ENCODE data around the gene P2RY13. TPM values are rescaled to one million over a fixed set of nuclear protein-coding genes. Genes with fewer than 3 reads are reported as not detected.

The P2RY13 gene
- total RNA-seq, 2 experiments from 2014 or later, result not detected

GRCh38 chr3:151316267-151316991, 12.9 kb downstream of the P2RY13 start, which contains the start of gene GPR87:
TSS of gene GPR87 (minus strand) at chr3:151316820. CDS start at chr3:151300100, 16,720 bp downstream.
- no peak for DNase-seq (ENCODE audit: low spot score)
- Histone ChIP-seq H3K9me3 (ENCODE audit: low read length) (no peaks in the 10 kb centered on the region), H3K27ac (ENCODE audit: low read depth, low read length, poor library complexity, severe bottlenecking) (no peak within 1 kb of the TSS), H3K36me3 (ENCODE audit: insufficient read depth, low read length) (no peaks in the 10 kb centered on the region), H3K9me2 (ENCODE audit: insufficient read depth, low read length) (no peaks in the 10 kb centered on the region; the same call in 1 of the 2 replicates), H2AFZ (ENCODE audit: low read length) (no peak within 1 kb of the TSS), H3K4me2 (ENCODE audit: low read length) (no peak within 1 kb of the TSS), H4K20me1 (ENCODE audit: insufficient read depth, low read length) (no peaks in the 10 kb centered on the region), H3K4me3 (ENCODE audit: low read depth, low read length, poor library complexity, severe bottlenecking) (no peak within 1 kb of the TSS), H3K79me2 (ENCODE audit: insufficient read depth, low read depth, low read length) (no peaks in the 10 kb centered on the region), H3K4me1 (ENCODE audit: insufficient read depth, low read length, poor library complexity, severe bottlenecking) (no peaks in the 10 kb centered on the region)
- no peak for TF ChIP-seq EZH2phosphoT487 (IDR thresholded peaks at IDR 0.05; ENCODE audit: borderline replicate concordance, low read depth, low read length)
- no peak for TF ChIP-seq CTCF (conservative IDR thresholded peaks at IDR 0.05; ENCODE audit: low read length)
- CTCF ChIA-PET (ENCODE audit: unreplicated experiment), result no interaction called here
- no TSS peak for BruUV-seq (replicated peaks)
- POLR2A ChIA-PET, result no interaction called here
- intact Hi-C loops (cut with micrococcal nuclease; ENCODE audit: unreplicated experiment), result no loop called here

GRCh38 chr3:151315846-151316245, 13.5 kb downstream of the P2RY13 start:
- Histone ChIP-seq H3K4me3 (ENCODE audit: low read depth, low read length, poor library complexity, severe bottlenecking) (no peak overlapping the region), H2AFZ (ENCODE audit: low read length) (no peak overlapping the region), H3K36me3 (ENCODE audit: insufficient read depth, low read length) (no peaks in the 10 kb centered on the region), H3K4me2 (ENCODE audit: low read length) (no peak overlapping the region), H3K79me2 (ENCODE audit: insufficient read depth, low read depth, low read length) (no peaks in the 10 kb centered on the region), H4K20me1 (ENCODE audit: insufficient read depth, low read length) (no peaks in the 10 kb centered on the region), H3K4me1 (ENCODE audit: insufficient read depth, low read length, poor library complexity, severe bottlenecking) (no peaks in the 10 kb centered on the region), H3K27ac (ENCODE audit: low read depth, low read length, poor library complexity, severe bottlenecking) (no peak overlapping the region), H3K9me2 (ENCODE audit: insufficient read depth, low read length) (no peaks in the 10 kb centered on the region; the same call in 1 of the 2 replicates), H3K9me3 (ENCODE audit: low read length) (no peaks in the 10 kb centered on the region)
- no TSS peak for BruUV-seq (replicated peaks)
- intact Hi-C loops (cut with micrococcal nuclease; ENCODE audit: unreplicated experiment), result no loop called here
- TF ChIP-seq CTCF (conservative IDR thresholded peaks at IDR 0.05; ENCODE audit: low read length), result no peak
- TF ChIP-seq EZH2phosphoT487 (IDR thresholded peaks at IDR 0.05; ENCODE audit: borderline replicate concordance, low read depth, low read length), result no peak
- no peak for DNase-seq (ENCODE audit: low spot score)
- CTCF ChIA-PET (ENCODE audit: unreplicated experiment), result no interaction called here
- POLR2A ChIA-PET, result no interaction called here

GRCh38 chr3:151315136-151315535, 14.2 kb downstream of the P2RY13 start:
- H3K9me3 ChIP-seq (ENCODE audit: low read length), result no peaks in the 10 kb centered on the region
- DNase-seq (ENCODE audit: low spot score), result no peak
- ChIA-PET CTCF (ENCODE audit: unreplicated experiment) (no interaction called here), POLR2A (no interaction called here)
- H3K9me2 ChIP-seq (ENCODE audit: insufficient read depth, low read length), result no peaks in the 10 kb centered on the region; the same call in 1 of the 2 replicates
- H3K79me2 ChIP-seq (ENCODE audit: insufficient read depth, low read depth, low read length), result no peaks in the 10 kb centered on the region
- no peak overlapping the region for H2AFZ ChIP-seq (ENCODE audit: low read length)
- no peaks in the 10 kb centered on the region for H4K20me1 ChIP-seq (ENCODE audit: insufficient read depth, low read length)
- BruUV-seq (replicated peaks), result no TSS peak
- H3K4me1 ChIP-seq (ENCODE audit: insufficient read depth, low read length, poor library complexity, severe bottlenecking), result no peaks in the 10 kb centered on the region
- TF ChIP-seq CTCF (conservative IDR thresholded peaks at IDR 0.05; ENCODE audit: low read length), result no peak
- no peak for TF ChIP-seq EZH2phosphoT487 (IDR thresholded peaks at IDR 0.05; ENCODE audit: borderline replicate concordance, low read depth, low read length)
- no peak overlapping the region for H3K4me3 ChIP-seq (ENCODE audit: low read depth, low read length, poor library complexity, severe bottlenecking)
- H3K27ac ChIP-seq (ENCODE audit: low read depth, low read length, poor library complexity, severe bottlenecking), result no peak overlapping the region
- H3K4me2 ChIP-seq (ENCODE audit: low read length), result no peak overlapping the region
- intact Hi-C loops (cut with micrococcal nuclease; ENCODE audit: unreplicated experiment), result no loop called here
- no peaks in the 10 kb centered on the region for H3K36me3 ChIP-seq (ENCODE audit: insufficient read depth, low read length)
